ENCODE measurements around the gene PAPPA.

The PAPPA gene

GRCh38 chr9:116355153-116355921 is 201.7 kb downstream of the PAPPA start:
- Histone ChIP-seq H2AFZ (ENCODE audit: low read depth, low read length) (no peak overlapping the region), H3K4me1 (ENCODE audit: insufficient read depth, low read length) (no peaks in the 10 kb centered on the region), H3K9me3 (ENCODE audit: low read length) (no peaks in the 10 kb centered on the region), H3K4me3 (ENCODE audit: low read length) (no peak overlapping the region), H3K27me3 (ENCODE audit: insufficient read depth, low read length) (no peaks in the 10 kb centered on the region), H3K36me3 (ENCODE audit: insufficient read depth, low read length) (peaks cover 10% of the 10 kb centered on the region)

DNA sequence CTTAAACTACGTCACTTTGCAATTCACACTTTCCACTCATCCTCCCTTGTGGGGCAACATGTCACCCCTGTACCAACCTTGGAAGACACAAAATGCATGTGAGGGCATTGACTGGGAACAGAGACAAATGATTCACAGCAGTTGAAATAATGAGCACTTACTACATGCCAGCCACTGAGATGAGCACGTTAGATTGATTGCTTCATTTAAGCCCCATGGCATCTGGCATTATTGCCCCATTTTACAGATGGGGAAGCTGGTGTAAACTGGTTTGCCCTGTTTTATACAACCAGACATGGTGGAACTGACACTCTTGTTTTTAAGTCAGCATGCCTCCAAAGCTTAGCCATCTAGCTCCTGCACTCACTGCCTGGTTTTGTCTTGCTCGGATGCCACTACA is 204.7 kb downstream of the PAPPA start:
- H2AFZ ChIP-seq (ENCODE audit: low read depth, low read length): no peak overlapping the region
- no peak overlapping the region for H3K4me3 ChIP-seq (ENCODE audit: low read length)
- H3K36me3 ChIP-seq (ENCODE audit: insufficient read depth, low read length): peaks cover 17% of the 10 kb centered on the region
- H3K9me3 ChIP-seq (ENCODE audit: low read length): no peaks in the 10 kb centered on the region
- H3K4me1 ChIP-seq (ENCODE audit: insufficient read depth, low read length): no peaks in the 10 kb centered on the region
- no peaks in the 10 kb centered on the region for H3K27me3 ChIP-seq (ENCODE audit: insufficient read depth, low read length)

- H3K36me3 ChIP-seq (ENCODE audit: insufficient read depth, low read length): peaks cover 10% of the 10 kb centered on the region
- no peak overlapping the region for H3K4me3 ChIP-seq (ENCODE audit: low read length)
- H2AFZ ChIP-seq (ENCODE audit: low read depth, low read length): no peak overlapping the region
- no peaks in the 10 kb centered on the region for H3K9me3 ChIP-seq (ENCODE audit: low read length)
- H3K4me1 ChIP-seq (ENCODE audit: insufficient read depth, low read length): no peaks in the 10 kb centered on the region
- H3K27me3 ChIP-seq (ENCODE audit: insufficient read depth, low read length): no peaks in the 10 kb centered on the region
These were observed 206.4 kb downstream of the PAPPA start for GRCh38 chr9:116360016-116360415.

- Histone ChIP-seq H2AFZ (ENCODE audit: low read depth, low read length) (no peak overlapping the region), H3K27me3 (ENCODE audit: insufficient read depth, low read length) (no peaks in the 10 kb centered on the region), H3K4me1 (ENCODE audit: insufficient read depth, low read length) (no peaks in the 10 kb centered on the region), H3K9me3 (ENCODE audit: low read length) (no peaks in the 10 kb centered on the region), H3K4me3 (ENCODE audit: low read length) (no peak overlapping the region), H3K36me3 (ENCODE audit: insufficient read depth, low read length) (peaks cover 10% of the 10 kb centered on the region)
These were observed 207.4 kb downstream of the PAPPA start for GRCh38 chr9:116360989-116361388.

GRCh38 chr9:116361547-116361946 is 208.0 kb downstream of the PAPPA start:
- Histone ChIP-seq H2AFZ (ENCODE audit: low read depth, low read length) (no peak overlapping the region), H3K27me3 (ENCODE audit: insufficient read depth, low read length) (no peaks in the 10 kb centered on the region), H3K4me1 (ENCODE audit: insufficient read depth, low read length) (no peaks in the 10 kb centered on the region), H3K4me3 (ENCODE audit: low read length) (no peak overlapping the region), H3K36me3 (ENCODE audit: insufficient read depth, low read length) (peaks cover 7% of the 10 kb centered on the region), H3K9me3 (ENCODE audit: low read length) (no peaks in the 10 kb centered on the region)

- Histone ChIP-seq H2AFZ (ENCODE audit: low read depth, low read length) (no peak overlapping the region), H3K4me1 (ENCODE audit: insufficient read depth, low read length) (no peaks in the 10 kb centered on the region), H3K4me3 (ENCODE audit: low read length) (no peak overlapping the region), H3K9me3 (ENCODE audit: low read length) (no peaks in the 10 kb centered on the region), H3K36me3 (ENCODE audit: insufficient read depth, low read length) (peaks cover 7% of the 10 kb centered on the region), H3K27me3 (ENCODE audit: insufficient read depth, low read length) (no peaks in the 10 kb centered on the region)
These were observed 208.9 kb downstream of the PAPPA start for GRCh38 chr9:116362493-116362892.

GRCh38 chr9:116365056-116365471 is 211.5 kb downstream of the PAPPA start:
- H2AFZ ChIP-seq (ENCODE audit: low read depth, low read length): no peak overlapping the region
- no peaks in the 10 kb centered on the region for H3K27me3 ChIP-seq (ENCODE audit: insufficient read depth, low read length)
- no peaks in the 10 kb centered on the region for H3K9me3 ChIP-seq (ENCODE audit: low read length)
- peaks cover 10% of the 10 kb centered on the region for H3K4me1 ChIP-seq (ENCODE audit: insufficient read depth, low read length)
- no peak overlapping the region for H3K4me3 ChIP-seq (ENCODE audit: low read length)
- H3K36me3 ChIP-seq (ENCODE audit: insufficient read depth, low read length): peaks cover 7% of the 10 kb centered on the region

GRCh38 chr9:116366241-116366640 is 212.7 kb downstream of the PAPPA start:
- Histone ChIP-seq H2AFZ (ENCODE audit: low read depth, low read length) (no peak overlapping the region), H3K36me3 (ENCODE audit: insufficient read depth, low read length) (peaks cover 7% of the 10 kb centered on the region), H3K9me3 (ENCODE audit: low read length) (no peaks in the 10 kb centered on the region), H3K4me1 (ENCODE audit: insufficient read depth, low read length) (peaks cover 12% of the 10 kb centered on the region), H3K27me3 (ENCODE audit: insufficient read depth, low read length) (no peaks in the 10 kb centered on the region), H3K4me3 (ENCODE audit: low read length) (no peak overlapping the region)

- Histone ChIP-seq H3K27me3 (ENCODE audit: insufficient read depth, low read length) (no peaks in the 10 kb centered on the region), H2AFZ (ENCODE audit: low read depth, low read length) (no peak overlapping the region), H3K9me3 (ENCODE audit: low read length) (no peaks in the 10 kb centered on the region), H3K4me1 (ENCODE audit: insufficient read depth, low read length) (peaks cover 12% of the 10 kb centered on the region), H3K4me3 (ENCODE audit: low read length) (no peak overlapping the region), H3K36me3 (ENCODE audit: insufficient read depth, low read length) (no peaks in the 10 kb centered on the region)
These were observed 215.1 kb downstream of the PAPPA start for GRCh38 chr9:116368680-116369079.

GRCh38 chr9:116369706-116370105 is 216.1 kb downstream of the PAPPA start:
- Histone ChIP-seq H3K36me3 (ENCODE audit: insufficient read depth, low read length) (no peaks in the 10 kb centered on the region), H3K4me3 (ENCODE audit: low read length) (no peak overlapping the region), H3K4me1 (ENCODE audit: insufficient read depth, low read length) (peaks cover 12% of the 10 kb centered on the region), H3K27me3 (ENCODE audit: insufficient read depth, low read length) (no peaks in the 10 kb centered on the region), H2AFZ (ENCODE audit: low read depth, low read length) (no peak overlapping the region), H3K9me3 (ENCODE audit: low read length) (no peaks in the 10 kb centered on the region)

- Histone ChIP-seq H3K36me3 (ENCODE audit: insufficient read depth, low read length) (no peaks in the 10 kb centered on the region), H3K9me3 (ENCODE audit: low read length) (no peaks in the 10 kb centered on the region), H3K4me1 (ENCODE audit: insufficient read depth, low read length) (peaks cover 12% of the 10 kb centered on the region), H2AFZ (ENCODE audit: low read depth, low read length) (no peak overlapping the region), H3K4me3 (ENCODE audit: low read length) (no peak overlapping the region), H3K27me3 (ENCODE audit: insufficient read depth, low read length) (no peaks in the 10 kb centered on the region)
These were observed 217.0 kb downstream of the PAPPA start for GRCh38 chr9:116370556-116370955.

GRCh38 chr9:116372081-116372673 is 218.6 kb downstream of the PAPPA start:
- H2AFZ ChIP-seq (ENCODE audit: low read depth, low read length): no peak overlapping the region
- H3K36me3 ChIP-seq (ENCODE audit: insufficient read depth, low read length): no peaks in the 10 kb centered on the region
- no peaks in the 10 kb centered on the region for H3K27me3 ChIP-seq (ENCODE audit: insufficient read depth, low read length)
- peaks cover 12% of the 10 kb centered on the region for H3K4me1 ChIP-seq (ENCODE audit: insufficient read depth, low read length)
- H3K4me3 ChIP-seq (ENCODE audit: low read length): no peak overlapping the region
- no peaks in the 10 kb centered on the region for H3K9me3 ChIP-seq (ENCODE audit: low read length)

DNA sequence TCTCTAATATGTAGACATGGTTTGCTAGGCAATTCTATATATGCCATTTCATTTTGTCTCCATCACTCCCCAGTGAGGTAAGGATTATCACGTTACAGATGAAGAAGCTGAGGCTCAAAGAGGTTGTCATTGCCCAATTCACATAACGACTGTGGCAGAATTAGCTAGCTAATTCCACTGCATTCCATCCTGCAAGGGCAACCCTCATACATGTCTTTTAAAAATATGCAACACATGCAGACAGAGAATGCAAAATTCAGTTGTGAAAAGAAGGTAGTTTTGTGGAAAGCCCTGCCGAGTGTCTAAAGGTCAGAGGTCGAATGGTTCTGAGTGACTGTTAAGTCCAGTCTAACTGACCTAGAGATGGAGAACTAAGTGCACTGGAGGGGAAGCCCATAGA is 219.2 kb downstream of the PAPPA start:
- Histone ChIP-seq H3K4me3 (ENCODE audit: low read length) (no peak overlapping the region), H3K9me3 (ENCODE audit: low read length) (no peaks in the 10 kb centered on the region), H3K36me3 (ENCODE audit: insufficient read depth, low read length) (no peaks in the 10 kb centered on the region), H2AFZ (ENCODE audit: low read depth, low read length) (no peak overlapping the region), H3K4me1 (ENCODE audit: insufficient read depth, low read length) (peaks cover 12% of the 10 kb centered on the region), H3K27me3 (ENCODE audit: insufficient read depth, low read length) (no peaks in the 10 kb centered on the region)

Data from neuron (in vitro differentiated cells).